Mesothelial cell of epicardium (in vitro differentiated cells): ENCODE results near the gene TDRD6. TPM values are rescaled to one million over a fixed set of nuclear protein-coding genes. Genes with fewer than 3 reads are reported as not detected.

Experiments
- DNase-seq, 2 experiments: peaks; one replicate each; pipeline ENCODE4 v3.0.0; 2021; ENCODE audit warnings: low spot score in 2 of 2; ENCODE audit not compliant: unreplicated experiment in 2 of 2
- H3K27ac Mint-ChIP-seq: 2 replicates; pipeline ENCODE4 v1.8.0; 2021; ENCODE audit warnings: mixed read lengths
- H3K27me3 Mint-ChIP-seq: 2 replicates; pipeline ENCODE4 v1.8.0; 2021; ENCODE audit warnings: low read depth, mixed read lengths
- H3K36me3 Mint-ChIP-seq: 2 replicates; pipeline ENCODE4 v1.8.0; 2021; ENCODE audit warnings: mixed read lengths
- H3K4me1 Mint-ChIP-seq: 2 replicates; pipeline ENCODE4 v1.8.0; 2021; ENCODE audit warnings: mixed read lengths
- H3K4me3 Mint-ChIP-seq: 2 replicates; pipeline ENCODE4 v1.8.0; 2021; ENCODE audit warnings: mild to moderate bottlenecking, moderate library complexity, mixed read lengths
- H3K9me3 Mint-ChIP-seq: 2 replicates; pipeline ENCODE4 v1.8.0; 2021; ENCODE audit warnings: mixed read lengths
- total RNA-seq: library from RNA; stranded (reverse); gene quantifications from 3 replicates; pipeline ENCODE4 v1.2.1, GENCODE V29; 2021
- TF ChIP-seq, protein P1 (sequence below): fragments of 200-600 bp; sonication (generic); IDR thresholded peaks from one replicate; pipeline ENCODE4 v1.5.0; 2021; ENCODE audit warnings: antibody characterized with exemption; ENCODE audit not compliant: unreplicated experiment

Gene TDRD6
- total RNA-seq, 1 donor from 2014 or later = 0.51 TPM

DNA sequence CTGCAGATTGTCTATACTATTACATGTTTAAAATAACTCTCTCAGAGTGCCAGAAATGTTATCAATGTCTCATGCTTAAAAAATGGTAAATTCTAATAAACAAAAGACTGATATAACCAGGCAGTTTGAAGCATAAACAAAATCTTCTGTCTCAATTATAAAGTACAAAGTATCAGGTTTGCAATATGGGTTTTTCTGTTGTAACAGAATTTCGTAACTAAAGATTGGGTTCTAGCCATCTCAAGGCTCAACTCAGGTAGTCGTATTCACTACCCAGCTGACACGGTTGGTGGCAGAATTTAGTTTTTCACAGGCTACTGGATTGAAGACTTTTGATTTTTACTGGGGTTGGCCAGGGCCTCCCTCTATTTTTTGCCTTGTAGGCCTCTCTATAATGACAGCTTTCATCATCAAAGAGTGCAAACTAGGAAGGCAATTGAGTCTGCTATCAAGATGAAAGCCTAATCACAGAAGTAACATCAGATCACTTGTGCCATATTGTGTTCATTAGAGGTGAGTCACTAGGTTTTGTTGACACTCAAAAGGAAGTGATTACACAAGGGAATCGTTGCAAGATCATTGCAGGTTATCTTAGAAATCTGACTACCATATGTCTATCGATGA lies 38.7 kb upstream of the TDRD6 start:
- Mint-ChIP-seq H3K27me3 (peaks cover 8% of the 10 kb centered on the region), H3K4me3 (no peak overlapping the region), H3K9me3 (peaks cover 23% of the 10 kb centered on the region), H3K4me1 (peaks cover 23% of the 10 kb centered on the region), H3K36me3 (peaks cover 10% of the 10 kb centered on the region), H3K27ac (no peak overlapping the region)
- TF ChIP-seq, protein P1, sequence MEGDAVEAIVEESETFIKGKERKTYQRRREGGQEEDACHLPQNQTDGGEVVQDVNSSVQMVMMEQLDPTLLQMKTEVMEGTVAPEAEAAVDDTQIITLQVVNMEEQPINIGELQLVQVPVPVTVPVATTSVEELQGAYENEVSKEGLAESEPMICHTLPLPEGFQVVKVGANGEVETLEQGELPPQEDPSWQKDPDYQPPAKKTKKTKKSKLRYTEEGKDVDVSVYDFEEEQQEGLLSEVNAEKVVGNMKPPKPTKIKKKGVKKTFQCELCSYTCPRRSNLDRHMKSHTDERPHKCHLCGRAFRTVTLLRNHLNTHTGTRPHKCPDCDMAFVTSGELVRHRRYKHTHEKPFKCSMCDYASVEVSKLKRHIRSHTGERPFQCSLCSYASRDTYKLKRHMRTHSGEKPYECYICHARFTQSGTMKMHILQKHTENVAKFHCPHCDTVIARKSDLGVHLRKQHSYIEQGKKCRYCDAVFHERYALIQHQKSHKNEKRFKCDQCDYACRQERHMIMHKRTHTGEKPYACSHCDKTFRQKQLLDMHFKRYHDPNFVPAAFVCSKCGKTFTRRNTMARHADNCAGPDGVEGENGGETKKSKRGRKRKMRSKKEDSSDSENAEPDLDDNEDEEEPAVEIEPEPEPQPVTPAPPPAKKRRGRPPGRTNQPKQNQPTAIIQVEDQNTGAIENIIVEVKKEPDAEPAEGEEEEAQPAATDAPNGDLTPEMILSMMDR = no peak
- no peak for DNase-seq

DNA sequence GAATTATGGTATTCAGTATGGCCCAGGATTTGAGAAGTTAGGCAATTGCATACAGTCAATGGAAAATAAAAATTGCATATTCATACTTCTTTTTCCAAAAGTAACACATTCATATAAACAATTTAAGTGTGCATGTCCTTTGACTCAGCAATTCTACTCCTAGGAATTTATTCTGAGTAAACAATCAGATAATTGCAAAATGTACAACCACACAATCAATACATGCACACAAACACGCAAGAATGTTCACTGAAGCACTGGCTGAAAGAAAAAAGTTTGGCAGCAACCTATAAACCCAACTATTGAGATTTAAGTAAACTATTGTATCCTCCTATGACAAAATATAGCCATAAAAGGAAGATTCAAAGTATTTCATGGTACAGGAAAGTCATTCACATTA lies 36.7 kb upstream of the TDRD6 start:
- H3K9me3 Mint-ChIP-seq = peaks cover 10% of the 10 kb centered on the region
- TF ChIP-seq, protein P1 = no peak
- H3K4me1 Mint-ChIP-seq = peaks cover 23% of the 10 kb centered on the region
- H3K27me3 Mint-ChIP-seq = peaks cover 21% of the 10 kb centered on the region
- no peak for DNase-seq
- H3K36me3 Mint-ChIP-seq = peaks cover 11% of the 10 kb centered on the region
- H3K27ac Mint-ChIP-seq = no peak overlapping the region
- H3K4me3 Mint-ChIP-seq = peak overlapping the region; percentile 99

DNA sequence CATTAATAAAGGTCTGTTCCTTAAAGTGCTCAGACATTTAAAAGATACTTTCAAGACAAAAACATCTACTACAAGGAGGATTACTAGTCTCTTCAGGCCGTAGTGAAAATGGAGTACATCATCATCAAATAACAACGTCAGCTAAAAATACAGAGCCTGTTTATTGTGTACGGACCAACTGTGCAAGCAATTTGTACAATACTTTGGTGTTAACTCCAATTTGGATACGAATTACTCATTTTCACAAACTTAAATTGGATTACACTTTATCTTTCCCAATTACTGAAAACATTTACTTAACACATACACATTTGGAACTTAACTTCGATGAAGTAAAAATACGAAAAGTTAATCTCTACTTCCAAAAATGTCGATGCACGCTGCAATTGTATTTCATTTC lies 35.9 kb upstream of the TDRD6 start:
- Mint-ChIP-seq H3K27me3 (peaks cover 21% of the 10 kb centered on the region), H3K4me3 (peak overlapping the region; percentile 99), H3K9me3 (peaks cover 3% of the 10 kb centered on the region), H3K4me1 (peaks cover 23% of the 10 kb centered on the region), H3K36me3 (peaks cover 11% of the 10 kb centered on the region), H3K27ac (peak overlapping the region; percentile 97)
- no peak for DNase-seq
- TF ChIP-seq, protein P1 = no peak

DNA sequence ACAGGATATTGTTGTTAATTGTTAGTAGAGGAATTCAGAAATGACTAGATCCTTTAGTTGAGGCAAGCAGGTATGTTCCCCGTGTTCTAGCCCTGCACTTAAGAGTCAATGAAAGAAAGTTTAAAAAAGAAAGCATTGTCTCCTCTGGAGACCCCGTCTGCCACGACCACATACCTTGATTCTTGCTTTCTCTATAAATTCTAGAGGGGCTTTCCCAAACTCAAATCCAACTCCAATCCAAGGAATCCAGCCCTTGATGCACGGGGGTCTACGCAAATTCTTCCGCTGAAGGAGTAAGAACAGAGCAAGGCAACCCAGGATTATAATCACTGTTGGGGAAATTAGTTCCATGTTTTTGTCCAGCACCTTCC lies 35.5 kb upstream of the TDRD6 start:
- Mint-ChIP-seq H3K9me3 (no peaks in the 10 kb centered on the region), H3K4me1 (peaks cover 23% of the 10 kb centered on the region), H3K27me3 (peaks cover 21% of the 10 kb centered on the region), H3K36me3 (peaks cover 10% of the 10 kb centered on the region), H3K4me3 (peak overlapping the region; percentile 99), H3K27ac (peak overlapping the region; percentile 97)
- TF ChIP-seq, protein P1 = no peak
- no peak for DNase-seq

DNA sequence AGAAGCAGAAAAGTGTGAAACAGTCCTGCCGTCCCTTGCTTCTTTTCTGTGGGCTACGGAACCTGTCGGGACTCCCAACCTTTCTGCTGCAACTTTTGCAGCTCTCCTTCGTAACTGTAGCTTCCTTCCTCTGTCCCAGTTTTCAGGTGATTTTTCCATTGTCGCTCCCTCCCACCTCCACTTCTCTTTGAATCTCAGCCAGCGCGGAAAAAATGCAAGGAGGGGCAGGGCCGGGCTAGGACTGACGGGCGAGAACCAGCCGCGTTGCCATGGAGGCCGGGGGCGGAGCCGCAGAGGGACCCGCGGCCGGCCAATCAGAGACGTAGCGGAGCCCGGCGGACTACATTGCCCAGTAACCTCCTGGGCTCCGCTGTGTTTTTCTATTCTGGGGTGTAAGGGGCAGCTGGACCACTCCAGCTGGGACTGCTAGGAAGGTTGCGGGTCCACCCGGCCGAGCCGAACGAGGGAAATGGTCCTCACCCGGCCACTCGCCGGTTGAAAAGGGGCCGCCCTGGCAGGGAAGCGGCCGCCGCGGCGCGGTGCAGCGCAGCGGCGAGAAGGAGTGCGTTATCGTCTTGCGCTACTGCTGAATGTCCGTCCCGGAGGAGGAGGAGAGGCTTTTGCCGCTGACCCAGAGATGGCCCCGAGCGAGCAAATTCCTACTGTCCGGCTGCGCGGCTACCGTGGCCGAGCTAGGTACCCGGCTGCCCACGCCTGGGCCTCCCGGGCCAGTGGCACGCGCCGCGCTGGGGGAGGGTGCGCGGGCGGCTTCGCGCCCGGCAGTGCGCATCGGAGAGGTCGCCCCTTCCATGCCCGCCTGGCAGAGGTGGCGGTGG lies 34.9 kb upstream of the TDRD6 start, which contains the start of the genes CYP39A1 and SLC25A27:
Gene CYP39A1 (minus strand): TSS at position 216 of the 836 bp plus-strand sequence. CDS start 236 bp downstream, outside the sequence.
Gene SLC25A27 (plus strand): TSS at position 373 of the 836 bp plus-strand sequence. CDS start 218 bp downstream, at position 591.
- TF ChIP-seq, protein P1 = no peak
- peak within 1 kb of the TSS; percentile 97 for H3K27ac Mint-ChIP-seq
- H3K36me3 Mint-ChIP-seq = peaks cover 10% of the 10 kb centered on the region
- H3K27me3 Mint-ChIP-seq = peaks cover 21% of the 10 kb centered on the region
- peaks cover 23% of the 10 kb centered on the region for H3K4me1 Mint-ChIP-seq
- H3K9me3 Mint-ChIP-seq = no peaks in the 10 kb centered on the region
- DNase-seq = peak; percentile 85 to 93
- peak within 1 kb of the TSS; percentile 99 for H3K4me3 Mint-ChIP-seq
